ENCODE measurements around the gene PDE4B. TPM values are rescaled to one million over a fixed set of nuclear protein-coding genes. Genes with fewer than 3 reads are reported as not detected.

Gene PDE4B
- polyA plus RNA-seq, 3 donors, result 6.7 to 8.4 (median 6.8) TPM

DNA sequence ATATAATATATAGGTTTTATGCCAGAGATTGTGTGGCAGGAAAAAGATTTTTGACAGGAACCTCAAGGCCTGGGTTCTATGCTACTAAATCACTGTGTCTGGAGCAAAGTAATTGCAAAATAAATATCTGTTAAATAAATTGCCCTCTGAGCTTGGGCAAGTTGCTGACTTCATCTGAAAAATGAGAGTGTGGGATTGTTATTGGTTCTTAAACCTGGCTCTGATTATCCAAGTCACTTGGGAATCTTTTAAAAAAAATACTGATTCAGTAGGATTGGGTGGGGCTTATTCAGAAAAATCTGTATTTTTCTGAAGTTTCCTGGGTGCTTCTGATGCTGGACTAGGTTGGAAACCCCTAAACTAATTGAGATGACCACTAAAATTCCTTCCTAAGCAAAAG lies 567.1 kb downstream of the PDE4B start:
- DNase-seq, result no peak

DNA sequence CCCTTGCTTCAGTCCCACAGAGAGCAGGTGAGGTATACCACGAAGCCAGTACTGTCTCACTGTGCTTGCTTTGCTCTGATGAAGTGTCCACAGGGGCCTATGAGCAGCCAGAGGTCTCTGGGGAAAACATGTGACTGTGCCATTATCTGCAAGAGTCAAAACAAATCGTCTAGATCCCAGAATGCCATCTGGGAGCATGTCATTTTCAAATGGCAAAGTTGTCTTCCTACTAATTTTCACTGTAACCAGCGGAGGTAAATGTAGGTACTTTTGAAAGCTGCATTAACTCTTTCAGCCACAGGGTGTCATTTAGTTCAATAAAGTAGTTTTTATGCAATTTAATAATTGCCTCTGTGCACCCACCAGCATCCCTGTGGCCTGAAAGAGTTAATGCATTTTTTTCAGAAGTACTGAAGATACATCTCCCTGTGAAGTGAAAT lies 567.6 kb downstream of the PDE4B start:
- DNase-seq, result no peak

DNA sequence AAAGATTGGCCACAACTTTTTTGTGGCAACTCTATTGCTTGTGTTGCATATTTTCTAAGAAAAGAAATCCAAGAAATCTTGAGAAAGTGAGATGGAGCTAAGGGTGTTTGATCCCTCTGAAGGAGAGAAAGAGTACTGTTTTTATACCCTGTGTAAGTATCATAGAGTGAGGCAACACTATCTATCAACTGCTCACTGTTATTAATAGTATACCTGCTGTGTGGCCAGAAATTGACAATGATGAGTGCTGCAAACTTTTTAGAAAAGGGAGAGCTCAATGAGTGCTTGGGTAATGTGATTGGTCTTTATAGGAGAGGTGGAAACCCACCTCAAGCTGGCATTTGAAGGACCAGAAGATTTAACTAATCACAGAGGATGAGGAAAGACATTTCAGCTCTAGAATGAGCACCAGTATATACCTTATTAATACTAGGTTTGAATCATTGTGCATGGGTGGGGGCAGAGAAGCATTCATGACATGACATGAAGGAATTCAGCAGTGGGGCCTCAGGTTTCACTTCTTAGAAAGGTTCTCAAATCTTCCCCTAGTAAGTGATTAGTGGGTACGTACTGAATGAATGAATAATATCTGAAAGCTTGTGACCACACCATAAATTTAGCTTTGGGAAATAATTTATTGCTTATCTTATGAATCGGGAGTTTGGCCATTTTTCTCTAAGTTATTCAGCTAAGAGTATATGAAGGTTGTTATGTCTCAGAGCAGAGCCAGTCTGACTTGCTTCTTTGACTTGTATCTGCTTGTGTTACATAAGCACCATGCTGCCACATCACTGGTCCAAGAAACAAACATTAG lies 572.1 kb downstream of the PDE4B start:
- no peak for DNase-seq

DNA sequence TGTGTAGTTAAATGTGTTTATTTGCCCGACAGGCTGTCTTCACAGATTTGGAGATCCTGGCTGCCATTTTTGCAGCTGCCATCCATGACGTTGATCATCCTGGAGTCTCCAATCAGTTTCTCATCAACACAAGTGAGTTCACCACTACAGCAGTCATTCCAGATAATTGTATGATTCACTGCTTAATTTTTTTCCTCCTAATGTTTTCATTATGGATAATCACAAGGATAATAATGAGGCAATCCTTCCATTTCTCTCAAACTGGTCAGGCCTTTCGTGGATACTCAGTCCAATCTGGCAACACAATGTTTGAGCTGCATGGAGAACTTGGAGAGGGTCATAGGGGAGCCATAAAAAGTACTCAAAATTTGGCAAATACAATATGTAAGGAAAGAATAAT lies 572.9 kb downstream of the PDE4B start:
- no peak for DNase-seq

DNA sequence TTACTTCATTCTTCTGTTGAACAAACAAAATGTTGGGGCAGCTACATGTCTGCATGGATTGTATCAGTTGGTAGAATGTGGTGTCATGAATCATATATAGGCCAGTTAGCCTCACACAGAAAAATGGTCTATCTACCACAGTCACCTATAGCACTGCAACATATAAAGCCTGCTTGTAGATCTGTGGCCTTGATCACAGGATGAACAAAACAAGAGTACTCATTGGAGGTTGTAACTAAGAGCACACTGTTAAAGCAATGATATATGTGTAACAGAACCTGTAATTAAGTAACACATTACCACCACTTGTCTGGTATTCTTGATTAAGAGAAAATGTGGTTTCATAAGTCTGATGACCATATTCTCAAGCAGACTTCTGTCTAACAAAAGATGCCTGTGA lies 573.9 kb downstream of the PDE4B start:
- DNase-seq, result no peak

DNA sequence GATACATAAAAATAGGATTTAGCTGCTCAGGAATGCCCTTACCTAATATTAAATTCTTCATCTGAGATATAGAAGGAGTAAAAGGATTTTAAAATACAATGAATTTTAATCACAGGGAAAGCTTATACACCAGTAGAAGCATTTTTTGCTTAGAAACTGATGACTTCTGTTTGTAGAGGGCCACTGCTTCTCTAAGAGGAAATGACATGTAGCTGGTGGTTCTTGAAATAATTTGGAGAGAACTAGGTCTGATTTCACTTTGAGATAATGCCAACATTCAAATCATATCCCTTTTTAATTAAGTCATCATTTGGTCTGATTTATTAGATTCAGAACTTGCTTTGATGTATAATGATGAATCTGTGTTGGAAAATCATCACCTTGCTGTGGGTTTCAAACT lies 574.7 kb downstream of the PDE4B start:
- DNase-seq, result no peak

DNA sequence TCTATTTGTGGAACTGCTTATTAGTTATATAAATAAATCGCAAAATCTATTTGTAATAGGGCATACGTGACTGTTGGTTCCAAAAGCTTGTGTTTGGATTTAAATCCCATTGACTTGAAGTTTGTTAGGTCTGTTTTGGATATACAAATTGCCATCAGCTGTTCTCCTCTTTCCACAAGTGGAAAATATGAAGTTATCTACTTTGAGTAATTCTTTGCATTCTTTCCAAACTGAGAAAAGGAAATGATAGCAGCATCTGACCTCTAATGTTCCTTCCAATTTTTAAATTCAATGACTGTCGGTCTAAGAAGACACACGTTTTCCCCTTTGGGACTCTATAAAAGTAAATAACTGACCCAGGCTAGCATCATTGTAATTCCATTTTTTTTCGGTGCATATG lies 575.6 kb downstream of the PDE4B start:
- no peak for DNase-seq

DNA sequence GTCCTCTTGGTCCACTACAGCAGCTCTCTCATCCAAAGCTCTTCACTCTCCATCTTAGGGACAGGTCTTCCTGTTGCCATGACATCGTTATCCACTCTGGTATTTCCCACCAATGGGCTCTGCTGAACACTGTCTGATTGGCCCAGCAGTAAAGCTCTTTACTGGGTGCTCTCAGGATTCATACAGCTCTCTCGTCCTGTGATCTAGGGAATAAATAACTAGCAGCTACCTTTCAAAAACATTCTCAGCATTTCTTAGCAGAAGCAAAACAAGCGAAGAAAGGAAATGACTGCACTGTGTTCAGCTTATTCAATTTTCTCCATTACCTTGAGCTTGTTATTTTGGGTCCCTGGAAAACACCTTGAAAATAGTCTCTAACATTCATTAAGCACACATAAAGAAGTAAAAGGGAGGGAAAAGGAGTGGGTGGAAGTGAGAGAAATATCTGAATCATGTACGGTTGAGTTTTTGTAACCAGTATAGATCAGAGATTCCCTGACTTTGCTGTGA lies 577.8 kb downstream of the PDE4B start:
- no peak for DNase-seq

DNA sequence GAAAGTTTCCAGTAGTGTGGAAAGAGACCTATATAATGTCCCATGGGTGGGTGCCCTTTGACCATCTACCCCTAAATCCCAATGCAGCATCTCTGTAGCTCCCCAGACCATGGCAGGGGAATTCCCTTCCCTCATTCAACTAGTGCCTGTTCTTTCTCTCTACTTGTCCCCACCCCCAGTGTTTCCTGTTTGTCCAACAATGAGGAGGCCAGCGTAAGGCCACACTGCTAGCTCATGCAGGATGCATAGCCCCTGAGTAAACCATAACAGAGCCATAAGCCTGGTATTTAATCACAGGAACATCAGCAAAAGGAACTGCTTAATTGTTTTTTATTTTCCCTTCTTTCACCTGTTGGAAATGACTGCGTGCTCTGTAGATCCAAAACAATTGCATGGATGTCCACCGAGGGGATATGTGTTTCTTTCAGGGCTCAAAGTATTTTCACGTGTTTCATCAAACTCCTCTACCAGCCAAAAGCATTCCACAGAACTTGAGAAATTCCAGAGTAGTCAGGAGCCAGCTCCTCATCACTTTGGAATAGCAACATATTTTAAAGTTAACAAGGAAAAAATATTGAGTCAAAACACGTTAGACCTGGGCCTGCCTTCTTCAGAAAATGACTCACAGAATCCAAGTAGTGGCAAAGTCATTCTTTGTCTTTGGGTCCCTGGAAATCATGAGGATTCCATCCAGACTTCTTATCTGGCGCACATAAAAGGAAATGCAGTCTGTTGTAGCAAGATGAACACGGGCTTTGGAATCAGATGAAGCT lies 578.7 kb downstream of the PDE4B start:
- no peak for DNase-seq

DNA sequence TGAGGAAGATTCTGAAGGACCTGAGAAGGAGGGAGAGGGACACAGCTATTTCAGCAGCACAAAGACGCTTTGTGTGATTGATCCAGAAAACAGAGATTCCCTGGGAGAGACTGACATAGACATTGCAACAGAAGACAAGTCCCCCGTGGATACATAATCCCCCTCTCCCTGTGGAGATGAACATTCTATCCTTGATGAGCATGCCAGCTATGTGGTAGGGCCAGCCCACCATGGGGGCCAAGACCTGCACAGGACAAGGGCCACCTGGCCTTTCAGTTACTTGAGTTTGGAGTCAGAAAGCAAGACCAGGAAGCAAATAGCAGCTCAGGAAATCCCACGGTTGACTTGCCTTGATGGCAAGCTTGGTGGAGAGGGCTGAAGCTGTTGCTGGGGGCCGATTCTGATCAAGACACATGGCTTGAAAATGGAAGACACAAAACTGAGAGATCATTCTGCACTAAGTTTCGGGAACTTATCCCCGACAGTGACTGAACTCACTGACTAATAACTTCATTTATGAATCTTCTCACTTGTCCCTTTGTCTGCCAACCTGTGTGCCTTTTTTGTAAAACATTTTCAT lies 579.9 kb downstream of the PDE4B start:
- no peak for DNase-seq

DNA sequence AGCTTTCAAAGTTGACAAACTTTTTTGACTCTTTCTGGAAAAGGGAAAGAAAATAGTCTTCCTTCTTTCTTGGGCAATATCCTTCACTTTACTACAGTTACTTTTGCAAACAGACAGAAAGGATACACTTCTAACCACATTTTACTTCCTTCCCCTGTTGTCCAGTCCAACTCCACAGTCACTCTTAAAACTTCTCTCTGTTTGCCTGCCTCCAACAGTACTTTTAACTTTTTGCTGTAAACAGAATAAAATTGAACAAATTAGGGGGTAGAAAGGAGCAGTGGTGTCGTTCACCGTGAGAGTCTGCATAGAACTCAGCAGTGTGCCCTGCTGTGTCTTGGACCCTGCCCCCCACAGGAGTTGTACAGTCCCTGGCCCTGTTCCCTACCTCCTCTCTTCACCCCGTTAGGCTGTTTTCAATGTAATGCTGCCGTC lies 580.5 kb downstream of the PDE4B start:
- DNase-seq, result no peak

DNA sequence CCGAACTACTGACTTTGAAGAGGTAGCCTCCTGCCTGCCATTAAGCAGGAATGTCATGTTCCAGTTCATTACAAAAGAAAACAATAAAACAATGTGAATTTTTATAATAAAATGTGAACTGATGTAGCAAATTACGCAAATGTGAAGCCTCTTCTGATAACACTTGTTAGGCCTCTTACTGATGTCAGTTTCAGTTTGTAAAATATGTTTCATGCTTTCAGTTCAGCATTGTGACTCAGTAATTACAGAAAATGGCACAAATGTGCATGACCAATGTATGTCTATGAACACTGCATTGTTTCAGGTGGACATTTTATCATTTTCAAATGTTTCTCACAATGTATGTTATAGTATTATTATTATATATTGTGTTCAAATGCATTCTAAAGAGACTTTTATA lies 581.5 kb downstream of the PDE4B start:
- DNase-seq, result no peak

DNA sequence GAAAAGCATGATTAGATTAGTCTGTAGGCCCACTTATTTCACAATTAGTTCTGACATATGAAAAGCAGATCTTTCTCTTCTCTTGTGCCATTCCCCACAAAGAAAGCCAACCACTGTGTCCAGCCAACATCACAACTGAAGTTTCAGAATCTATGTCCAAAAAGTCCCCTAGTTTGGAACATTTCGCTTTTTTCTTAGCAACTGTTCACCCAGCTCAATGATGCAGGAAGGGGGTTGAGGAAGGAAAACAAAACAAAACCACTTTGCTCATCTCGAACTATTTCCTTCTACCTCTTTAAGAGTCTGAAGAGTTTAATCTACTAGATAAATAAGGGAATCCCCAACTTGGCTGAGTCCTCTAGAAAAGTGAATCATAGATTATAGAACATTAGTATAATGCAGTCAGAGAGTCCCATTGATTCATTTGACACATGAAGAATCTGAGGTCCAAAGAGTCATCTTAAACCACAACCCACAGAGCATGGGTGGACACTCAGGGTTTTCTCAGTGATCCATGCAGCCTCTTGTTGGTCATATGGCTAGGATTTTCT lies 581.9 kb downstream of the PDE4B start:
- no peak for DNase-seq

DNA sequence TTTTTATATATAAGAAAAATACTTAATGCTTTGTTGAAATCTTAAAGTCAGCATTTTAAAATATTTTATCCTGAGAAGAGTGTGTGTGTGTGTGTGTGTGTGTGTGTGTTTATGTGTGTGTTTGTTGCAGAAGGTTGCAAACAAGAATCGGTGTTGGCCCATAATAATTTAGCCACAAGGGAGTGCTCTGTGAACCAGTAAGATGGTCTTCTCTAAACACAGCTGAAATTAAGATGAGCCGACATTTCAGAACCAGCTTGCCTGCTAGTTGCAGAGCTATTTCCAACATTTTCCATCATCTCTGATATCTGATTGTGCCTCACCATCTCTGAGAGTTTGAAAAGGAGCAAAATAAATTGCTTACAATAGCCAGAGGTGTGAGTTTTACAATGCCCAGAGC lies 582.4 kb downstream of the PDE4B start:
- no peak for DNase-seq

DNA sequence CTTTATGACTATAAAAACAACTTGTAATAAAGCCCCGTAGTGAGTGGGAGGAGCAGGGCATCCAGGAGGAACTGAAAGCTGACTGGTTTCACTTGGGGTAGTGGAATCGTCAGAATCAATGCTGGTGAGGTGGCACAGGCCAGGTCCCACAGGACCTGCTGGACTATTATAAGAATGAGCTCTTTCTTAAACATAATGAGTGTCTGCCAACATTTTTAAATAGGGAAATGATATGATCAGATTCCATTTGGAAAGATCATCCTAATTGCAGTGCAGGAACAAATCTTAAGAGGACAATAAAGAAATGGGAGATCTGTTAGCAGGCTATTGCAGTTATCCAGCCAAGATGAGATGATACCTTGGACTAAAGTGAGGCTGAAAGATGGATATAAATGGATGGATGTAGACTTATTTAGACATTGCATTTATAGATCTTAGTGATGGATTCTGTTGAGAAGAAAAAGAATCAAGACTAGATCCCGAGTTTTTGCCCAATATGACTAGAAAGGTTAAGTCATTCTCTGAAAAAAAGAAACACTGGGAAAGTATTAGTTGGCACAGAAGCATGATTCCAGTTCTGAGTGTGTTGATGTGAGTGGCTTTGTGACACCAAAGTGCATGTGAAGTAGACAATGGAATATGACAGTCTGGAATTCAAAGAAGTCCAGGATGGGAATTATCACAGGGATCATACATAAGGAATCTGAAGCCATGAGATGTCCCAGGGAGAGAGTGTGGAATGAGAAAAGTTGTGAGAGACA lies 587.9 kb downstream of the PDE4B start:
- no peak for DNase-seq

DNA sequence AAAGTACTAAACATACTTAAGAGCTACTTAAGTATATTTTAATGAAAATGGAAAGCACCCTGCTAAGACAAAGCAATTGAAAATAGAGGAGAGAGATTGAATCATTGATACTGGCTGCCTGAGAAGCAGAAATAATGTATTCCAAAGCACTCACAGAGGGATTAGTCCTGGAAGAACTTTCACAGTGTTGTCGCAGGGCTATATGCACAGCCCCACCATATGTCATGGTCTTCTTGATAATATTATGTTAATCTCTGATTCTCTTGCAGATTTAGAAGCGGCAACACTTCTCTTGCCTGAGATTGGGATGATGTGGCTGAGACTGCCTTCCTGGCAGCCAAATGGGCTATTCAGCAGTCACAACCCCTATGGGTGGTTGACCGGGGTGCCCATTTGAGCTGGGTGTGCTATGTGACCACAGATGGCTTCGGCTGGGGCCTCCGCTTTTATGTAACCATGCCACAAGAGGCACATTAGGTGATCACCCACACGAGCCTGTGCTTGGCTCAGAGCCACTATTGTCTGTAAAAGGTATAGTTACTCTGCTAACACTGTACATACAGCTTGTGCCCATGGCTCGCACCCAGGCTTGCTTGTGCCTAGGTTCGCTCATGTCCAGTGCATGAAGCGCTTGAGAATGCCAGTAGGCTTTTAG lies 589.1 kb downstream of the PDE4B start:
- DNase-seq, result no peak

DNA sequence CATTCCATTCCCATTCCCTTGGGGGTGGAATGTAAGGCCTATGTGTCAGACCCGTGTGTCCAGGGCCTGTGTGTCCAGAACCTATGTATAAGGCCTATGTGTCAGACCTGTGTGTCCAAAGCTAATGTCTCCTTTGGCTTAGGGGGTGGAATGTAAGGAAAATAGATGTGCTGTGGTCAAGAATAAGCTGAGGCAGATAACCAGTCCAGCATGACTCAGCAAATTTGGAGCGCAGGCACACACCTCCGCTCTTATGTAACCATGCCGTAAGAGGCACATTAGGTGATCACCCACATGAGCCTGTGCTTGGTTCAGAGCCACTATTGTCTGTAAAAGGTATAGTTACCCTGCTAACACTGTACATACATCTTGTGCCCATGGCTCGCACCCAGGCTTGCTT lies 590.5 kb downstream of the PDE4B start:
- no peak for DNase-seq

DNA sequence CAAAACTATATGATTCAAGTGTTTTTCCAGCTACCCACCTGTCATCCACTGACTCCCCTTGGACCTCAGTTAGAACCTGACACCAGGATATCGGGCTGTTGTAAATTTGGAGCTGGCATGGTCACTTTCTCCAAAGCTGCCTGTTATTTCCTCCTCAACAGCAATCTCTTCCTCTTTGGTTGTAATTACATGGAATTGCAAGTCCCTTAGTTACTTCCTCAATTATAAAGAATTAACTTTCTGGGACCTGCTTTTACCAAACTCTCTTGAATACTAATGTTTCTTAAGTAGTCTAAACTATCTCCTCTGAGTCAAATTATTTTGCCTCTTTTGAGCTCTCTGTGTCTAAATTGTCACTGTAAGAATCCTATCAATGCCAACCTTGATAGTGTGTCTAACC lies 590.9 kb downstream of the PDE4B start:
- no peak for DNase-seq

DNA sequence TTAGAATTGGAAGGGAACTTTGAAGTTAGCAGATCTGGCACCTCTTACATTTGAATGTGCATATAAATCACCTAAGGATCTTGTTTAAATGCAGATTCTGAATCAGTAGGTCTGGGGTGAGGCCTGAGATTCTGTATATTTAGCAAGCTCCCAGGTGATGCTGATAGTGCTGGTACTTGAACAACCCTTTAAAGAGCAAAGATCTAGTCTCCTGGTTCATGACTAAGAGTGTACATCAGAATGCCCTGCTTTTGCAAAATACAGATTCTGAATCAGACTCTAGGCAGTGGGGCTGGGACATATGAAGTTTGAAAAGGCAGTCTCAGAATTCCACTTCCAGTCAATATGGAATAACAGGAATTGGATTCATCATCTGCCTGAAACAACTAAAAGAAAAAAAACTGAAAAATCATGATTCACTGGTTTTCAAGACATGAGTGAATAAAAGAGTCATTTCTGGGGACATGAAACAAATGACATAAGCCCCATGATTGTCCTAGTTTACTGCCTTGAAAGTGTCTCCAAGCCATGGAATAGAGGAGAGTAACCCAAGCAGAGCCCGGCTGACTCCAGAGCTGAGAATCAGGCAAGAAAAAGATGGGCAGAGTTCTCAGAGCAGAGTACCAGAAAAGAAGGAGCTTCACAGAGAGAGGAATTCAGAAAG lies 591.7 kb downstream of the PDE4B start:
- no peak for DNase-seq

DNA sequence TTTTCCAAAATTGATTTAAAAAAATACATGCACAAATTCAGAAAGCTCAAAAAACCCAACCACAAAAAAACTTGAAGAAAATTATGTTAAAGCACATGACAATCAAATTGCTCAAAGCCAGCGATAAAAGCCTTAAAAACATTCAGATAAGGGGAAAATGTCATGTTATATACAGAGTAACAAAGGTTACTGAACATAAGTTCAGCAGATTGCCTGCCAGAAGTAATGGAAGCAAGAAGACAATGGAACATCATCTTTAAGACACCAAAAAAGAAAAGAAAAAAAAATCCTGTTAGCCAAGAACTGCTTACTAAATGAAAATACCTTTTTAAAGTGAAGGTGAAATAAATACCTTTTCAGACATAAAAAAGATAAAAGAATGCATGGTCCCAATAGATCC lies 594.0 kb downstream of the PDE4B start:
- DNase-seq, result no peak

DNA sequence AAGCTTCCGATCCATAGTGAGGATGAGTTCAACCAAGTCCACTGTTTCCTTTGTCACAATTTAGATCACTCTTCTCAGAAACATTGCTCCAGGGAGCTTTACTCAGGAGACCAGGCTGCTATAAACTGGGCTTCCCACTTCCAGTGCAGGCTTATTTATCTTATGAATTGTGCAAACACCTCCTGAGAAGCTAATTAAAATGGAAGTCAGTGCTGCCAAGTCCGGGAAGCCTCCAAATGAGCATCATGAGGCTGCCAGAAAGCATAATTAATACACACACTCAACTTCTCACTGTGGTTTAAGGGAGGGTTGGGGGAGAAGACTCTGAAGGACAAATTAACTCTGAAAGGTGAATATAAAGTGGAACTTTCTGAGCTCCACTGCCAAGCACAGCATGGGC lies 596.2 kb downstream of the PDE4B start:
- DNase-seq, result no peak

All from renal pelvis (tissue), 4 donors.